Panc1 (cell line): ENCODE data around the gene KMT2B. TPM values are rescaled to one million over a fixed set of nuclear protein-coding genes. Genes with fewer than 3 reads are reported as not detected.

ENCODE experiments used
- ATAC-seq: fragments of 200-7000 bp; cut with Tn5 transposase; 2 replicates; pipeline ENCODE4 v1.9.1; 2020; ENCODE audit warnings: mild to moderate bottlenecking, moderate library complexity
- BruUV-seq: library from RNA; stranded (reverse); fragments of 400-500 nt; replicated peaks from 2 replicates; lab custom pipeline; 2021; lab: Mats Ljungman, UMichigan
- CTCF ChIA-PET: fragments of 300-600 bp; sonication (Branson Sonifier 250); formaldehyde crosslinking; loops from one replicate; lab custom pipeline; 2022; ENCODE audit warnings: antibody characterized with exemption; lab: Charles Lee
- POLR2A ChIA-PET: fragments of 300-600 bp; sonication (Branson Sonifier 250); formaldehyde crosslinking; loops from one replicate; lab custom pipeline; 2022; ENCODE audit warnings: antibody characterized with exemption; lab: Charles Lee
- DNase-seq: peaks from one replicate; pipeline ENCODE4 v3.0.0-alpha.2; 2010; ENCODE audit warnings: low read depth, low spot score
- H3K27ac ChIP-seq: 2 replicates; pipeline ENCODE4 v1.5.1; 2011; ENCODE audit warnings: mild to moderate bottlenecking, low read length, inconsistent platforms
- H3K27me3 ChIP-seq: fragments of 200-500 bp; sonication (Bioruptor generic); 2 replicates; pipeline ENCODE4 v1.6.0; 2014; ENCODE audit warnings: low read length, inconsistent platforms; ENCODE audit not compliant: control insufficient read depth, insufficient read depth
- H3K36me3 ChIP-seq: fragments of 200-500 bp; sonication (Bioruptor generic); 2 replicates; pipeline ENCODE4 v1.5.1; 2014; ENCODE audit warnings: inconsistent platforms, mild to moderate bottlenecking, low read length, moderate library complexity; ENCODE audit not compliant: control insufficient read depth, insufficient read depth
- H3K4me1 ChIP-seq: 2 replicates; pipeline ENCODE4 v1.5.1; 2011; ENCODE audit warnings: inconsistent platforms, mild to moderate bottlenecking, low read length, moderate library complexity; ENCODE audit not compliant: control insufficient read depth, insufficient read depth
- H3K4me3 ChIP-seq, 2 experiments: 2 replicates each; pipeline ENCODE4 v1.5.1; 2011 to 2012; ENCODE audit warnings: low read depth in 2 of 2, low read length in 2 of 2, mild to moderate bottlenecking in 2 of 2, inconsistent platforms in 1 of 2, moderate library complexity in 1 of 2
- H3K9me3 ChIP-seq: fragments of 200-500 bp; sonication (Bioruptor generic); 2 replicates; pipeline ENCODE4 v1.5.1; 2014; ENCODE audit warnings: low read depth, mild to moderate bottlenecking, inconsistent platforms, low read length, moderate library complexity; ENCODE audit not compliant: control insufficient read depth, insufficient read depth
- CTCF ChIP-seq: fragments of 450-650 bp; IDR thresholded peaks from 2 replicates; pipeline ENCODE4 v1.5.1; 2017; ENCODE audit warnings: mild to moderate bottlenecking
- POLR2AphosphoS5 ChIP-seq: IDR thresholded peaks from 2 replicates; pipeline ENCODE4 v1.6.1; 2012; ENCODE audit warnings: mild to moderate bottlenecking, low read depth, low read length, moderate library complexity
- REST ChIP-seq, 2 experiments: IDR thresholded peaks; 2 replicates each; pipeline ENCODE4 v1.6.1; 2011 to 2012; ENCODE audit warnings: low read depth in 2 of 2, control low read depth in 1 of 2, low read length in 1 of 2, mild to moderate bottlenecking in 1 of 2, moderate library complexity in 1 of 2; ENCODE audit not compliant: insufficient read depth in 1 of 2
- SIN3A ChIP-seq: IDR thresholded peaks from 2 replicates; pipeline ENCODE4 v1.6.1; 2012; ENCODE audit warnings: low read depth, mild to moderate bottlenecking, low read length, moderate library complexity, borderline replicate concordance; ENCODE audit not compliant: insufficient read depth
- TCF7L2 ChIP-seq: IDR thresholded peaks from 2 replicates; pipeline ENCODE4 v1.6.1; 2011; ENCODE audit warnings: mild to moderate bottlenecking, low read depth, low read length, inconsistent platforms
- in situ Hi-C: cut with HindIII; loops from 2 replicates; pipeline ENCODE4 v1.10.0; 2016; ENCODE audit warnings: low sequenced_read_pairs, low pct_unique_long_range_greater_than_20kb
- intact Hi-C: fragments of 100-400 bp; cut with micrococcal nuclease; formaldehyde crosslinking; loops from one replicate; pipeline ENCODE4 v1.10.0; 2022; ENCODE audit not compliant: unreplicated experiment
- total RNA-seq: library from RNA; stranded (reverse); gene quantifications from one replicate; pipeline ENCODE4 v1.2.1, GENCODE V29; 2021; ENCODE audit not compliant: unreplicated experiment

Gene KMT2B
- total RNA-seq, 1 experiment from 2014 or later, result 68.8 TPM

- TF ChIP-seq CTCF (no peak), REST (IDR thresholded peaks at IDR 0.05; ENCODE audit: insufficient read depth in 1 of 2, low read depth in 2 of 2, low read length in 1 of 2) (no peak)
- in situ Hi-C loops (no loop called here), intact Hi-C loops (no loop called here)
- no peaks in the 10 kb centered on the region for H3K36me3 ChIP-seq
- no peaks in the 10 kb centered on the region for H3K27me3 ChIP-seq
- H3K9me3 ChIP-seq, result no peaks in the 10 kb centered on the region
- DNase-seq (no peak), ATAC-seq (no peak)
- no peak overlapping the region for H3K4me3 ChIP-seq
- H3K27ac ChIP-seq, result no peak overlapping the region
- ChIA-PET CTCF (no interaction called here), POLR2A (interaction anchor here (0.6 kb wide), 1 partner anchor 9 kb away, joined by 5 read pairs; the partner anchor contains the start of genes PSENEN and U2AF1L4)
- H3K4me1 ChIP-seq, result peaks cover 17% of the 10 kb centered on the region
- no TSS peak for BruUV-seq
These were observed 36.7 kb downstream of the KMT2B start for GRCh38 chr19:35754370-35755130.

- ChIA-PET CTCF (no interaction called here), POLR2A (no interaction called here)
- no TSS peak for BruUV-seq
- no peak for TF ChIP-seq REST (IDR thresholded peaks at IDR 0.05; ENCODE audit: insufficient read depth in 1 of 2, low read depth in 2 of 2, low read length in 1 of 2)
- no peak for TF ChIP-seq POLR2AphosphoS5
- TF ChIP-seq CTCF, result no peak
- TF ChIP-seq TCF7L2, result no peak
- TF ChIP-seq SIN3A, result no peak
- Histone ChIP-seq H3K36me3 (no peaks in the 10 kb centered on the region), H3K27me3 (no peaks in the 10 kb centered on the region), H3K4me1 (peaks cover 16% of the 10 kb centered on the region), H3K4me3 (no peak overlapping the region), H3K27ac (no peak overlapping the region), H3K9me3 (no peaks in the 10 kb centered on the region)
- intact Hi-C loops, result no loop called here
- DNase-seq (no peak), ATAC-seq (no peak)
- in situ Hi-C loops, result no loop called here
These were observed 37.3 kb downstream of the KMT2B start for GRCh38 chr19:35755131-35755549.
